ENCODE measurements around the gene KLHDC7A.
"Not testable (repeated sequence)": the region's sequence is repeated elsewhere in the genome, so short reads cannot be mapped to it uniquely, and the experiment has no call there.

The KLHDC7A gene
- total RNA-seq, result 0 to 0.13 reads per million in 2 donors

GRCh38 chr1:18480315-18481189 lies at the start of gene KLHDC7A:
TSS of gene KLHDC7A (plus strand) at chr1:18480930. CDS start at chr1:18480982, 52 bp downstream.
- no peak for DNase-seq

- DNase-seq, result no peak
These were observed 46.7 kb upstream of the KLHDC7A start for GRCh38 chr1:18434041-18434440.

GRCh38 chr1:18440385-18441226 lies 40.1 kb upstream of the KLHDC7A start:
- DNase-seq, result no peak

GRCh38 chr1:18443587-18444520 lies 36.9 kb upstream of the KLHDC7A start:
- no peak for DNase-seq

- no peak for DNase-seq
These were observed 36.2 kb upstream of the KLHDC7A start for GRCh38 chr1:18444563-18444962.

GRCh38 chr1:18446751-18447150 lies 34.0 kb upstream of the KLHDC7A start:
- DNase-seq, result no peak

- DNase-seq, result no peak
These were observed 33.1 kb upstream of the KLHDC7A start for GRCh38 chr1:18447509-18448220.

- DNase-seq, result no peak
These were observed 31.8 kb upstream of the KLHDC7A start for GRCh38 chr1:18448889-18449288.

- DNase-seq, result no peak
These were observed 28.2 kb upstream of the KLHDC7A start for GRCh38 chr1:18452550-18452949.

GRCh38 chr1:18458133-18459092 lies 22.3 kb upstream of the KLHDC7A start:
- DNase-seq, result no peak

GRCh38 chr1:18461656-18462055 lies 19.1 kb upstream of the KLHDC7A start:
- DNase-seq, result no peak

- DNase-seq, result not testable (repeated sequence)
These were observed 18.2 kb upstream of the KLHDC7A start for GRCh38 chr1:18462517-18462916.

GRCh38 chr1:18463063-18463462 lies 17.7 kb upstream of the KLHDC7A start:
- DNase-seq, result no peak

- DNase-seq, result no peak
These were observed 16.6 kb upstream of the KLHDC7A start for GRCh38 chr1:18463984-18464664.

GRCh38 chr1:18464665-18465050 lies 16.1 kb upstream of the KLHDC7A start:
- no peak for DNase-seq

GRCh38 chr1:18466676-18467075 lies 14.1 kb upstream of the KLHDC7A start:
- DNase-seq, result no peak

- DNase-seq, result no peak
These were observed 12.2 kb upstream of the KLHDC7A start for GRCh38 chr1:18468570-18468969.

GRCh38 chr1:18469514-18469913 lies 11.2 kb upstream of the KLHDC7A start:
- no peak for DNase-seq

GRCh38 chr1:18470671-18471355 lies 9.9 kb upstream of the KLHDC7A start:
- DNase-seq, result no peak
